ENCODE results near the gene RAB5B.

DNA sequence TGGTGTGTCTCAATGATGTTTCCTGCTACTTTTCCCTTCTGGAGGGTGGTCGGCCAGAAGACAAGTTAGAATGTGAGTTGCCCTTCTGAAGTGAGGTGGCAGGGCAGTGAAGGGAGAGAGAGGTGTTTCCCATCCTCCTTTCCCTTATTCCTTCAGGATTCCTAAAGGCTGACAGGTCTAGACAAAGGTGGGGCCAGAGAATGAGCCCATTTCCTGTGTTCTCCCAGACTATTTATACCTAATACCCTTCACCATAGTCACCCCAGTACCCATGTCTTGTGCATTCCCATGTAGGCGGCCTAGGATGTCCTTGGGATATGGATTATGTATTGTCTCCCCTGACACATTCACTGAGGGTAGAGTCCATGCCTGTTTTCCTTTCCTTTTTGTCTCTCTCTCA, 35.9 kb upstream of the RAB5B start:
- TF ChIP-seq, protein P1, sequence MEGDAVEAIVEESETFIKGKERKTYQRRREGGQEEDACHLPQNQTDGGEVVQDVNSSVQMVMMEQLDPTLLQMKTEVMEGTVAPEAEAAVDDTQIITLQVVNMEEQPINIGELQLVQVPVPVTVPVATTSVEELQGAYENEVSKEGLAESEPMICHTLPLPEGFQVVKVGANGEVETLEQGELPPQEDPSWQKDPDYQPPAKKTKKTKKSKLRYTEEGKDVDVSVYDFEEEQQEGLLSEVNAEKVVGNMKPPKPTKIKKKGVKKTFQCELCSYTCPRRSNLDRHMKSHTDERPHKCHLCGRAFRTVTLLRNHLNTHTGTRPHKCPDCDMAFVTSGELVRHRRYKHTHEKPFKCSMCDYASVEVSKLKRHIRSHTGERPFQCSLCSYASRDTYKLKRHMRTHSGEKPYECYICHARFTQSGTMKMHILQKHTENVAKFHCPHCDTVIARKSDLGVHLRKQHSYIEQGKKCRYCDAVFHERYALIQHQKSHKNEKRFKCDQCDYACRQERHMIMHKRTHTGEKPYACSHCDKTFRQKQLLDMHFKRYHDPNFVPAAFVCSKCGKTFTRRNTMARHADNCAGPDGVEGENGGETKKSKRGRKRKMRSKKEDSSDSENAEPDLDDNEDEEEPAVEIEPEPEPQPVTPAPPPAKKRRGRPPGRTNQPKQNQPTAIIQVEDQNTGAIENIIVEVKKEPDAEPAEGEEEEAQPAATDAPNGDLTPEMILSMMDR (optimal IDR thresholded peaks at IDR 0.05 in 1 of 3, IDR thresholded peaks at IDR 0.05 in 1 of 3, conservative IDR thresholded peaks at IDR 0.05 in 1 of 3; ENCODE audit: extremely low read depth in 1 of 3, insufficient read depth in 2 of 3, low read length in 3 of 3) = no peak
- TF ChIP-seq EZH2 (IDR thresholded peaks at IDR 0.05; ENCODE audit: low read length) = no peak

Measured in keratinocyte (primary cell).